Endothelial cell of umbilical vein (primary cell): ENCODE measurements around the gene FTSJ3.

Experiments used
- CTCF ChIP-seq, 2 donors: IDR thresholded peaks; 1 replicate in 1 of 2; 2 replicates in 1 of 2; pipeline ENCODE4 v1.5.1; 2011; ENCODE audit warnings: low read length in 2 of 2, mild to moderate bottlenecking in 2 of 2, moderate library complexity in 2 of 2, control low read depth in 1 of 2, inconsistent platforms in 1 of 2, low read depth in 1 of 2; ENCODE audit not compliant: insufficient read depth in 1 of 2; ENCODE audit errors: extremely low read depth in 1 of 2
- EZH2 ChIP-seq: IDR thresholded peaks from 2 replicates; pipeline ENCODE4 v1.6.1; 2012; ENCODE audit warnings: borderline replicate concordance, low read depth, mild to moderate bottlenecking, moderate library complexity, low read length, inconsistent platforms; ENCODE audit not compliant: severe bottlenecking
- MYC ChIP-seq: IDR thresholded peaks from one replicate; pipeline ENCODE4 v1.6.1; 2011; ENCODE audit warnings: mild to moderate bottlenecking, low read depth, low read length
- POLR2A ChIP-seq: IDR thresholded peaks from 2 replicates; pipeline ENCODE4 v1.6.1; 2012; ENCODE audit warnings: low read depth, mild to moderate bottlenecking, control low read depth, low read length
- POLR2AphosphoS5 ChIP-seq: IDR thresholded peaks from 2 replicates; pipeline ENCODE4 v1.6.1; 2012; ENCODE audit warnings: low read depth, mild to moderate bottlenecking, control low read depth, low read length, moderate library complexity; ENCODE audit not compliant: insufficient read depth

GRCh38 chr17:63842540-63843386 lies 15.3 kb upstream of the FTSJ3 start, which contains the start of gene SMARCD2:
- TF ChIP-seq CTCF (IDR thresholded peaks at IDR 0.05; ENCODE audit: extremely low read depth in 1 of 2, insufficient read depth in 1 of 2, low read depth in 1 of 2, low read length in 2 of 2) (no peak), MYC (no peak), EZH2 (no peak), POLR2AphosphoS5 (peak; percentile 93), POLR2A (peak; percentile 59)
